IPS-NIHi11 (cell line): ENCODE results near the gene SELENOH.
"Not testable (repeated sequence)": the region's sequence is repeated elsewhere in the genome, so short reads cannot be mapped to it uniquely, and the experiment has no call there.

Source experiments
- DNase-seq: peaks from one replicate; pipeline ENCODE4 v3.0.0; 2012; ENCODE audit warnings: mixed read lengths, low spot score

SELENOH gene

GRCh38 chr11:57741132-57742086 lies at the start of gene SELENOH:
TSS of gene SELENOH (plus strand) at chr11:57741491. CDS start at chr11:57741596, 105 bp downstream.
- DNase-seq, result peak; percentile 96

GRCh38 chr11:57698843-57699365 lies 42.4 kb upstream of the SELENOH start:
- no peak for DNase-seq

GRCh38 chr11:57699813-57700212 lies 41.5 kb upstream of the SELENOH start:
- no peak for DNase-seq

GRCh38 chr11:57700425-57700824 lies 40.9 kb upstream of the SELENOH start:
- no peak for DNase-seq

GRCh38 chr11:57703341-57703740 lies 38.0 kb upstream of the SELENOH start:
- DNase-seq, result no peak

- DNase-seq, result no peak
These were observed 36.4 kb upstream of the SELENOH start for GRCh38 chr11:57704932-57705331.

- not testable (repeated sequence) for DNase-seq
These were observed 35.9 kb upstream of the SELENOH start for GRCh38 chr11:57705432-57705831.

GRCh38 chr11:57709802-57710367 lies 31.4 kb upstream of the SELENOH start:
- no peak for DNase-seq

GRCh38 chr11:57711414-57712255 lies 29.7 kb upstream of the SELENOH start, which contains the start of gene MED19:
TSS of gene MED19 (minus strand) at chr11:57712215. CDS start at chr11:57712179, 36 bp downstream.
- DNase-seq, result peak; percentile 92

GRCh38 chr11:57712256-57713150 lies 28.8 kb upstream of the SELENOH start, which contains the start of gene TMX2:
TSS of gene TMX2 (plus strand) at chr11:57712593. CDS start at chr11:57712619, 26 bp downstream.
- peak; percentile 89 for DNase-seq

- no peak for DNase-seq
These were observed 27.5 kb upstream of the SELENOH start for GRCh38 chr11:57713835-57714234.

- not testable (repeated sequence) for DNase-seq
These were observed 24.6 kb upstream of the SELENOH start for GRCh38 chr11:57716726-57717125.

- DNase-seq, result no peak
These were observed 14.1 kb upstream of the SELENOH start for GRCh38 chr11:57727185-57727584.

- DNase-seq, result no peak
These were observed 12.5 kb upstream of the SELENOH start for GRCh38 chr11:57728829-57729228.

- DNase-seq, result no peak
These were observed 11.8 kb upstream of the SELENOH start for GRCh38 chr11:57729479-57729878.

GRCh38 chr11:57732661-57733060 lies 8.6 kb upstream of the SELENOH start:
- no peak for DNase-seq

- DNase-seq, result no peak
These were observed 5.5 kb upstream of the SELENOH start for GRCh38 chr11:57735619-57736298.

GRCh38 chr11:57742087-57742452 lies 779 bp downstream of the SELENOH start:
- DNase-seq, result no peak

GRCh38 chr11:57744357-57744756 lies 3.1 kb downstream of the SELENOH start:
- no peak for DNase-seq

GRCh38 chr11:57745206-57745605 lies 3.9 kb downstream of the SELENOH start:
- no peak for DNase-seq
